ENCODE results near the gene RNF135. TPM values are rescaled to one million over a fixed set of nuclear protein-coding genes. Genes with fewer than 3 reads are reported as not detected.
A peak's percentile ranks its signal among the peaks of the same experiment; 100 is the strongest.

Gene RNF135
- total and polyA plus RNA-seq, 2 donors (not counting 1 experiment from before 2014, with no cell fraction given): 13.4 to 15.2 TPM

DNA sequence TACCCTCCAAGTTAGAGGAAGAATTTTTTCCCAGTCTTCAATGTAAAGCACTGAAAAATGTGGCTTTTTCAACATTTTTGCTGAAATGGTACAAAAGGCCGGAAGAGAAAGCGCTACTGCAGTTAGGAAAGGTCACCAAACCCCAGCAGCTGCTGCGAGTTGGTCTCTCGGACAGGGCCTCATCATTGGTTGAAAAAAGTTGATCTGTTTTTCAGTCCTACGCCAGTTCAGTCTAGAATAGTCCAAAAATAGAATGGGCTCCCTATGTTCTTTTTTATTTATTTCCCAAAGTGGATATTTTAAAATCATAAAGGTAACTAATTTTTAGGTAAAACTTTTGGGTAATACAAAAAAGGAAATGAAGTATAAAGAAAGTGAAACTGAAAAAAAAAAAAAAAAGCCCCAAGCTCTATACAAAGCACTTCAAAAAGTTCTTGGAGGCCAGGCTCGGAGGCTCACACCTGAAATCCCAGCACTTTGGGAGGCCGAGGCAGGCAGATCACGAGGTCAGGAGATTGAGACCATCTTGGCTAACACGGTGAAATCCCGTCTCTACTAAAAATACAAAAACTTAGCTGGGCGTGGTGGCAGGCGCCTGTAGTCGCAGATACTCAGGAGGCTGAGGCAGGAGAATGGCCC, 31.7 kb upstream of the RNF135 start:
- no peaks in the 10 kb centered on the region for H3K79me2 ChIP-seq (ENCODE audit: control insufficient read depth, insufficient read depth, low read length)
- H3K9ac ChIP-seq (ENCODE audit: insufficient read depth, low read length): no peak overlapping the region
- TF ChIP-seq, protein P1, sequence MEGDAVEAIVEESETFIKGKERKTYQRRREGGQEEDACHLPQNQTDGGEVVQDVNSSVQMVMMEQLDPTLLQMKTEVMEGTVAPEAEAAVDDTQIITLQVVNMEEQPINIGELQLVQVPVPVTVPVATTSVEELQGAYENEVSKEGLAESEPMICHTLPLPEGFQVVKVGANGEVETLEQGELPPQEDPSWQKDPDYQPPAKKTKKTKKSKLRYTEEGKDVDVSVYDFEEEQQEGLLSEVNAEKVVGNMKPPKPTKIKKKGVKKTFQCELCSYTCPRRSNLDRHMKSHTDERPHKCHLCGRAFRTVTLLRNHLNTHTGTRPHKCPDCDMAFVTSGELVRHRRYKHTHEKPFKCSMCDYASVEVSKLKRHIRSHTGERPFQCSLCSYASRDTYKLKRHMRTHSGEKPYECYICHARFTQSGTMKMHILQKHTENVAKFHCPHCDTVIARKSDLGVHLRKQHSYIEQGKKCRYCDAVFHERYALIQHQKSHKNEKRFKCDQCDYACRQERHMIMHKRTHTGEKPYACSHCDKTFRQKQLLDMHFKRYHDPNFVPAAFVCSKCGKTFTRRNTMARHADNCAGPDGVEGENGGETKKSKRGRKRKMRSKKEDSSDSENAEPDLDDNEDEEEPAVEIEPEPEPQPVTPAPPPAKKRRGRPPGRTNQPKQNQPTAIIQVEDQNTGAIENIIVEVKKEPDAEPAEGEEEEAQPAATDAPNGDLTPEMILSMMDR (conservative IDR thresholded peaks at IDR 0.05 in 1 of 2, IDR thresholded peaks at IDR 0.05 in 1 of 2; ENCODE audit: low read depth in 1 of 2, low read length in 2 of 2): no peak
- H3K9me3 ChIP-seq (ENCODE audit: control insufficient read depth, insufficient read depth, low read depth, low read length): no peaks in the 10 kb centered on the region
- no peak overlapping the region for H3K27ac ChIP-seq (ENCODE audit: insufficient read depth, low read length)
- H3K4me1 ChIP-seq (ENCODE audit: control insufficient read depth, extremely low read depth, insufficient read depth, low read length): no peaks in the 10 kb centered on the region
- H3K4me3 ChIP-seq (replicated peaks in 1 of 4; ENCODE audit: control extremely low read depth in 1 of 4, insufficient read depth in 1 of 4, low read depth in 3 of 4, low read length in 4 of 4): no peak overlapping the region
- H4K20me1 ChIP-seq (ENCODE audit: control insufficient read depth, extremely low read depth, insufficient read depth, low read length): no peaks in the 10 kb centered on the region
- H3K4me2 ChIP-seq (ENCODE audit: extremely low read depth, insufficient read depth, low read length): no peak overlapping the region
- peak overlapping the region; percentile 6 for H2AFZ ChIP-seq (ENCODE audit: low read length)
- H3K36me3 ChIP-seq (ENCODE audit: control insufficient read depth, insufficient read depth, low read length): no peaks in the 10 kb centered on the region
- H3K27me3 ChIP-seq (ENCODE audit: control insufficient read depth, insufficient read depth, low read length): no peaks in the 10 kb centered on the region
- DNase-seq (ENCODE audit: low read depth in 2 of 2): peak in 1 of 2 donors; percentile 15

DNA sequence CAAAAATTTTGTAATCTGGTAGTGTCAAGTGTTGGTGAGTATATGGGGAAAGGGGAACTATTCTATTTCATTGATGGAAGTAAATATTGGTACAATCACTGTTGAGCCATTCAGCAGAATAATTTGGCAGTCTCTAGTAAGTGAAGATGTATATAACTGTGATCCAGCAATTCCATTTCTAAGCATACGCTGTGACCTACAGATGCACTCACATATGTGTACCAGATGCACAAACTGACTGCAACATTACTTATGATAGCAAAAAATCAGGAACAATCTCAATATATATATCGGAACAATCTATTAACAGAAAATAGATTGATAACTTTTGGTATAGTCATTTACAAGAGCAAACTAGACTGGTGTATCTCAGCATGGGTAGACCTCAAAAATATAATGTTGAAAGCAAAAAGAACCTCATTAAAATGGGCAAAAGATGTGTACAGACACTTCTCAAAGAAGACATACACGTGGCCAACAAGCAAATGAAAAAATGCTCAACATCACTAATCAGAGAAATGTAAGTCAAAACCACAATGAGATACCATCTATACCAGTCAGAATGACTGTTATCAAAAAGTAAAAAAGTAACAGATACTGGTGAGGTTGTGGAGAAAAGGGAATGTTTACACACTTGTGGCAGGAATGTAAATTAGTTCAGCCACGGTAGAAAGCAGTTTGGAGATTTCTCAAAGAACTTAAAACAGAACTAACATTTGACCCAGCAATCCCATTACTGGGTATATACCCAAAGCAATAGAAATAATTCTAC, 28.3 kb upstream of the RNF135 start:
- no peaks in the 10 kb centered on the region for H3K36me3 ChIP-seq (ENCODE audit: control insufficient read depth, insufficient read depth, low read length)
- peak in 1 of 2 donors; percentile 53 for DNase-seq (ENCODE audit: low read depth in 2 of 2)
- H3K27ac ChIP-seq (ENCODE audit: insufficient read depth, low read length): no peak overlapping the region
- no peaks in the 10 kb centered on the region for H3K4me1 ChIP-seq (ENCODE audit: control insufficient read depth, extremely low read depth, insufficient read depth, low read length)
- TF ChIP-seq EZH2 (IDR thresholded peaks at IDR 0.05; ENCODE audit: low read length, missing control alignments): no peak
- TF ChIP-seq, protein P1 (conservative IDR thresholded peaks at IDR 0.05 in 1 of 2, IDR thresholded peaks at IDR 0.05 in 1 of 2; ENCODE audit: low read depth in 1 of 2, low read length in 2 of 2): no peak
- no peak overlapping the region for H3K4me3 ChIP-seq (replicated peaks in 1 of 4; ENCODE audit: control extremely low read depth in 1 of 4, insufficient read depth in 1 of 4, low read depth in 3 of 4, low read length in 4 of 4)
- no peaks in the 10 kb centered on the region for H3K9me3 ChIP-seq (ENCODE audit: control insufficient read depth, insufficient read depth, low read depth, low read length)
- no peak overlapping the region for H3K9ac ChIP-seq (ENCODE audit: insufficient read depth, low read length)
- no peaks in the 10 kb centered on the region for H3K27me3 ChIP-seq (ENCODE audit: control insufficient read depth, insufficient read depth, low read length)
- no peak overlapping the region for H3K4me2 ChIP-seq (ENCODE audit: extremely low read depth, insufficient read depth, low read length)
- H2AFZ ChIP-seq (ENCODE audit: low read length): no peak overlapping the region
- H3K79me2 ChIP-seq (ENCODE audit: control insufficient read depth, insufficient read depth, low read length): no peaks in the 10 kb centered on the region
- H4K20me1 ChIP-seq (ENCODE audit: control insufficient read depth, extremely low read depth, insufficient read depth, low read length): no peaks in the 10 kb centered on the region

DNA sequence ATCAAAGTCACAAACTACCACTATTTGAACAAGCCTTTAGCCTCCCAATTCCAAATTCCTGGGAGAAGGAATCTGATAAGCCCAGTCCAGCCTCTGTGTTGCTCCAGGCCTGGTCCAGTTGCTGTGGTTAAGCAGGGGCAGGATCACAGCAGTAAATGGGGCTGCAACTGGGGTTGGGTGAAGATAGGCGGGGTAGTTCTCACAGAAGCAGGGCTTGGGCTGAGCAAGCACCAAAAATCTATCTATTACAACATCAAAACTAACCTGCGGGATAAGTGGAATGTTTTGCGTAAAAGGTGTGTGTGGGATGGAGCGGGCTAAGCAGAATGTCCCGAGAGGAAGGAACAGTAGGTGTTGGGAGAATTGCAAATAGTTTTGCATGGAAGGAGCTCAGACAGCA, 23.0 kb upstream of the RNF135 start:
- Histone ChIP-seq H3K27me3 (ENCODE audit: control insufficient read depth, insufficient read depth, low read length) (no peaks in the 10 kb centered on the region), H3K79me2 (ENCODE audit: control insufficient read depth, insufficient read depth, low read length) (no peaks in the 10 kb centered on the region), H3K9me3 (ENCODE audit: control insufficient read depth, insufficient read depth, low read depth, low read length) (no peaks in the 10 kb centered on the region), H3K36me3 (ENCODE audit: control insufficient read depth, insufficient read depth, low read length) (no peaks in the 10 kb centered on the region), H3K4me3 (replicated peaks in 1 of 4; ENCODE audit: control extremely low read depth in 1 of 4, insufficient read depth in 1 of 4, low read depth in 3 of 4, low read length in 4 of 4) (no peak overlapping the region), H4K20me1 (ENCODE audit: control insufficient read depth, extremely low read depth, insufficient read depth, low read length) (no peaks in the 10 kb centered on the region), H3K4me2 (ENCODE audit: extremely low read depth, insufficient read depth, low read length) (no peak overlapping the region), H3K4me1 (ENCODE audit: control insufficient read depth, extremely low read depth, insufficient read depth, low read length) (no peaks in the 10 kb centered on the region), H2AFZ (ENCODE audit: low read length) (no peak overlapping the region), H3K27ac (ENCODE audit: insufficient read depth, low read length) (no peak overlapping the region), H3K9ac (ENCODE audit: insufficient read depth, low read length) (no peak overlapping the region)
- DNase-seq (ENCODE audit: low read depth in 2 of 2): no peak
- TF ChIP-seq, protein P1 (conservative IDR thresholded peaks at IDR 0.05 in 1 of 2, IDR thresholded peaks at IDR 0.05 in 1 of 2; ENCODE audit: low read depth in 1 of 2, low read length in 2 of 2): no peak
- no peak for TF ChIP-seq EZH2 (IDR thresholded peaks at IDR 0.05; ENCODE audit: low read length, missing control alignments)
